ENCODE data around the gene RNF215.

DNA sequence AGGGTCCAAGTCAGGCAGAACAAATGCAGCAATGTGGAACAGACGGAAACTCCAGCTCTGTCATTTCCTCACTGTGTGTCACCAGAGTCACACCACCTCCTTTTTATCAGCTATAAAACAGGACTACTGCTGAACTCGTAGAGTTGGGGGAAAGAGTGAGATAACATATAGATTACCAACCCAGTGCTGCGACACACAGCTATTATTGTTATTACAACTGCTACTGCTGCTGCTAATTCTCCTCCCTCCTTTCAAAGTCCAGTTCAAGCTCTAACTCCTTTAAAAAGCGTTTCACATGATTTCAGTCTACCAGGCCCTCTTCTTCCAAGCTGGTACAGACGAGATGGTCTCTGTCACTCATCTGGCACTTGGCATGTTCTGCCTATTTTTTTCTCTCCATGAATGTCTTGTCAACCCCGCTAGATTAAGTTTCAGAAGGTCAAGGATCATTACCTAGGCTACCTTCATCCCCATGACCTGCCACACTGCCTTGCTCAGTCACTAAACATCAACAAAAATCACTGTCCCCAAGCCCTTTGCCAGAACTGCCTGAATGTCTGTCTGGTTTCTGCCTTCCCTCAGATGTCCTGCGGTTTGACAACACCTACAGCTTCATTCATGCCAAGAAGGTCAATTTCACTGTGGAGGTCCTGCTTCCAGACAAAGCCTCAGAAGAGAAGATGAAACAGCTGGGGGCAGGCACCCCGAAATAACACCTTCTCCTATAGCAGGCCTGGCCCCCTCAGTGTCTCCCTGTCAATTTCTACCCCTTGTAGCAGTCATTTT lies 34.7 kb upstream of the RNF215 start:
- TF ChIP-seq, protein P1, sequence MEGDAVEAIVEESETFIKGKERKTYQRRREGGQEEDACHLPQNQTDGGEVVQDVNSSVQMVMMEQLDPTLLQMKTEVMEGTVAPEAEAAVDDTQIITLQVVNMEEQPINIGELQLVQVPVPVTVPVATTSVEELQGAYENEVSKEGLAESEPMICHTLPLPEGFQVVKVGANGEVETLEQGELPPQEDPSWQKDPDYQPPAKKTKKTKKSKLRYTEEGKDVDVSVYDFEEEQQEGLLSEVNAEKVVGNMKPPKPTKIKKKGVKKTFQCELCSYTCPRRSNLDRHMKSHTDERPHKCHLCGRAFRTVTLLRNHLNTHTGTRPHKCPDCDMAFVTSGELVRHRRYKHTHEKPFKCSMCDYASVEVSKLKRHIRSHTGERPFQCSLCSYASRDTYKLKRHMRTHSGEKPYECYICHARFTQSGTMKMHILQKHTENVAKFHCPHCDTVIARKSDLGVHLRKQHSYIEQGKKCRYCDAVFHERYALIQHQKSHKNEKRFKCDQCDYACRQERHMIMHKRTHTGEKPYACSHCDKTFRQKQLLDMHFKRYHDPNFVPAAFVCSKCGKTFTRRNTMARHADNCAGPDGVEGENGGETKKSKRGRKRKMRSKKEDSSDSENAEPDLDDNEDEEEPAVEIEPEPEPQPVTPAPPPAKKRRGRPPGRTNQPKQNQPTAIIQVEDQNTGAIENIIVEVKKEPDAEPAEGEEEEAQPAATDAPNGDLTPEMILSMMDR (IDR thresholded peaks at IDR 0.05; ENCODE audit: low read length) = no peak
- no peak for TF ChIP-seq EZH2phosphoT487 (IDR thresholded peaks at IDR 0.05; ENCODE audit: low read length)
- TF ChIP-seq EZH2 (optimal IDR thresholded peaks at IDR 0.05; ENCODE audit: low read depth, low read length) = no peak
